B cell (primary cell): ENCODE data around the gene TTC38. TPM values are rescaled to one million over a fixed set of nuclear protein-coding genes. Genes with fewer than 3 reads are reported as not detected.

Experiments used
- ATAC-seq: fragments of 200-7000 bp; cut with Tn5 transposase; one replicate; pipeline ENCODE4 v1.10.0; 2021; ENCODE audit warnings: low read depth, mild to moderate bottlenecking, moderate number of reproducible peaks, moderate library complexity
- CTCF ChIA-PET: fragments of 350-600 bp; sonication (Branson Sonifier 250); formaldehyde crosslinking; loops from one replicate; lab custom pipeline; 2021; ENCODE audit warnings: antibody characterized with exemption, inconsistent platforms; lab: Charles Lee
- POLR2A ChIA-PET: fragments of 350-600 bp; sonication (Branson Sonifier 250); formaldehyde crosslinking; loops from one replicate; lab custom pipeline; 2021; ENCODE audit warnings: antibody characterized with exemption; lab: Charles Lee
- DNase-seq: peaks from one replicate; pipeline ENCODE4 v3.0.0; 2013
- H2AFZ ChIP-seq: 2 replicates; pipeline ENCODE4 v1.6.1; 2012; ENCODE audit warnings: mild to moderate bottlenecking, low read depth, low read length; ENCODE audit not compliant: insufficient read depth, poor library complexity, severe bottlenecking
- H3K27ac ChIP-seq, 2 donors: 1 replicate in 1 of 2; 2 replicates in 1 of 2; pipeline ENCODE4 v1.5.1; 2012 to 2013; ENCODE audit warnings: low read length in 2 of 2, mild to moderate bottlenecking in 2 of 2, moderate library complexity in 1 of 2
- H3K27me3 ChIP-seq, 4 experiments: fragments of 200-600 bp in 1 of 4; sonication (generic) in 1 of 4; replicated peaks in 1 of 4; 1 replicate in 2 of 4; 2 replicates in 2 of 4; pipeline versions ENCODE4 v1.6.1 to v1.7.0; 2013 to 2016; ENCODE audit warnings: low read length in 3 of 4, mild to moderate bottlenecking in 2 of 4, mixed read lengths in 1 of 4, moderate library complexity in 1 of 4; ENCODE audit not compliant: insufficient read depth in 4 of 4, control insufficient read depth in 3 of 4; ENCODE audit errors: control extremely low read depth in 1 of 4
- H3K36me3 ChIP-seq, 2 experiments: replicated peaks in 1 of 2; 1 replicate in 1 of 2; 2 replicates in 1 of 2; pipeline versions ENCODE4 v1.6.1 to v1.7.1; 2013; ENCODE audit warnings: low read length in 1 of 2; ENCODE audit not compliant: insufficient read depth in 2 of 2, control insufficient read depth in 1 of 2; ENCODE audit errors: control extremely low read depth in 1 of 2, extremely low read depth in 1 of 2
- H3K4me1 ChIP-seq, 2 donors: fragments of 200-600 bp in 1 of 2; sonication (generic) in 1 of 2; 1 replicate in 1 of 2; 2 replicates in 1 of 2; pipeline versions ENCODE4 v1.5.1 to v1.6.1; 2013 to 2017; ENCODE audit warnings: low read length in 2 of 2; ENCODE audit not compliant: control insufficient read depth in 2 of 2, insufficient read depth in 2 of 2
- H3K4me2 ChIP-seq: replicated peaks from 2 replicates; pipeline ENCODE3; 2012; ENCODE audit warnings: mild to moderate bottlenecking, low read depth, low read length; ENCODE audit not compliant: poor library complexity, severe bottlenecking
- H3K4me3 ChIP-seq, 5 experiments: fragments of 200-600 bp in 1 of 5; sonication (generic) in 1 of 5; 1 replicate in 3 of 5; 2 replicates in 2 of 5; pipeline versions ENCODE4 v1.5.1 to v1.7.0; 2011 to 2016; ENCODE audit warnings: low read length in 4 of 5, mild to moderate bottlenecking in 4 of 5, low read depth in 2 of 5, control low read depth in 1 of 5, moderate library complexity in 1 of 5; ENCODE audit not compliant: insufficient read depth in 1 of 5; ENCODE audit errors: control extremely low read depth in 1 of 5, extremely low read depth in 1 of 5
- H3K79me2 ChIP-seq: fragments of 200-600 bp; sonication (generic); one replicate; pipeline ENCODE4 v1.6.0; 2016; ENCODE audit warnings: low read length; ENCODE audit not compliant: control insufficient read depth, insufficient read depth
- H3K9ac ChIP-seq: fragments of 200-600 bp; sonication (generic); 2 replicates; pipeline ENCODE4 v1.6.1; 2017; ENCODE audit warnings: mild to moderate bottlenecking, low read length, moderate library complexity
- H3K9me3 ChIP-seq, 3 donors: one replicate each; pipeline versions ENCODE4 v1.6.1 to v1.7.1; 2013; ENCODE audit warnings: low read length in 2 of 3; ENCODE audit not compliant: control insufficient read depth in 2 of 3, insufficient read depth in 1 of 3; ENCODE audit errors: control extremely low read depth in 1 of 3
- H4K20me1 ChIP-seq: 2 replicates; pipeline ENCODE4 v1.6.0; 2012; ENCODE audit warnings: mild to moderate bottlenecking, low read length; ENCODE audit not compliant: insufficient read depth, control insufficient read depth, poor library complexity, severe bottlenecking
- H3K27ac Mint-ChIP-seq: one replicate; pipeline ENCODE4 v1.8.0; 2021; ENCODE audit warnings: mixed read lengths
- H3K27me3 Mint-ChIP-seq: one replicate; pipeline ENCODE4 v1.8.0; 2021; ENCODE audit warnings: mixed read lengths
- H3K4me1 Mint-ChIP-seq: one replicate; pipeline ENCODE4 v1.8.0; 2021; ENCODE audit warnings: mixed read lengths
- H3K4me3 Mint-ChIP-seq: one replicate; pipeline ENCODE4 v1.8.0; 2021; ENCODE audit warnings: mixed read lengths
- H3K9me3 Mint-ChIP-seq: one replicate; pipeline ENCODE4 v1.8.0; 2022; ENCODE audit warnings: mixed read lengths; ENCODE audit not compliant: insufficient read depth
- EZH2 ChIP-seq: IDR thresholded peaks from 2 replicates; pipeline ENCODE4 v1.6.1; 2012; ENCODE audit warnings: borderline replicate concordance, low read depth, mild to moderate bottlenecking, moderate library complexity, low read length; ENCODE audit not compliant: insufficient read depth, poor library complexity, severe bottlenecking
- WGBS: methylation state at CpG from one replicate; pipeline ENCODE4 v1.1.5; 2013; ENCODE audit warnings: missing lambda C conversion rate; ENCODE audit not compliant: insufficient coverage; 5-methylcytosine and 5-hydroxymethylcytosine counted together
- intact Hi-C: fragments of 100-400 bp; cut with micrococcal nuclease; formaldehyde crosslinking; loops from one replicate; pipeline ENCODE4 v1.10.0; 2022
- polyA plus RNA-seq: library from polyadenylated mRNA; depleted of rRNA; stranded (reverse); fragments of >200 nt; gene quantifications from 2 replicates; pipeline ENCODE4 v1.2.3, GENCODE V29; 2012
- total RNA-seq, 2 donors: library from RNA; stranded (reverse); fragments of 120-200 nt in 1 of 2; gene quantifications; 1 replicate in 1 of 2; 2 replicates in 1 of 2; pipeline versions ENCODE4 v1.2.3 to v1.2.4, GENCODE V29; 2013 to 2022
- TF ChIP-seq, protein P1 (sequence below): fragments of 200-600 bp; IDR thresholded peaks from one replicate; pipeline ENCODE4 v1.8.0; 2022; ENCODE audit warnings: antibody characterized with exemption, mild to moderate bottlenecking

Gene TTC38
- total and polyA plus RNA-seq, 2 donors (not counting 1 experiment from before 2014, with no cell fraction given): 10.8 to 13.3 TPM

- intact Hi-C loops: no loop called here
- peaks cover 8% of the 10 kb centered on the region for H3K4me1 Mint-ChIP-seq
- Histone ChIP-seq H2AFZ (no peak overlapping the region), H4K20me1 (no peaks in the 10 kb centered on the region), H3K36me3 (peaks cover 0 to 17% of the 10 kb centered on the region in 2 experiments), H3K4me2 (no peak overlapping the region), H3K4me3 (no peak overlapping the region), H3K4me1 (peaks cover 0 to 16% of the 10 kb centered on the region in 2 donors), H3K27me3 (no peaks in the 10 kb centered on the region), H3K27ac (no peak overlapping the region), H3K9me3 (no peaks in the 10 kb centered on the region), H3K79me2 (no peaks in the 10 kb centered on the region), H3K9ac (no peak overlapping the region)
- WGBS: 88% methylated on average over 1 of the region's 3 CpGs
- DNase-seq (no peak), ATAC-seq (no peak)
- TF ChIP-seq, protein P1, sequence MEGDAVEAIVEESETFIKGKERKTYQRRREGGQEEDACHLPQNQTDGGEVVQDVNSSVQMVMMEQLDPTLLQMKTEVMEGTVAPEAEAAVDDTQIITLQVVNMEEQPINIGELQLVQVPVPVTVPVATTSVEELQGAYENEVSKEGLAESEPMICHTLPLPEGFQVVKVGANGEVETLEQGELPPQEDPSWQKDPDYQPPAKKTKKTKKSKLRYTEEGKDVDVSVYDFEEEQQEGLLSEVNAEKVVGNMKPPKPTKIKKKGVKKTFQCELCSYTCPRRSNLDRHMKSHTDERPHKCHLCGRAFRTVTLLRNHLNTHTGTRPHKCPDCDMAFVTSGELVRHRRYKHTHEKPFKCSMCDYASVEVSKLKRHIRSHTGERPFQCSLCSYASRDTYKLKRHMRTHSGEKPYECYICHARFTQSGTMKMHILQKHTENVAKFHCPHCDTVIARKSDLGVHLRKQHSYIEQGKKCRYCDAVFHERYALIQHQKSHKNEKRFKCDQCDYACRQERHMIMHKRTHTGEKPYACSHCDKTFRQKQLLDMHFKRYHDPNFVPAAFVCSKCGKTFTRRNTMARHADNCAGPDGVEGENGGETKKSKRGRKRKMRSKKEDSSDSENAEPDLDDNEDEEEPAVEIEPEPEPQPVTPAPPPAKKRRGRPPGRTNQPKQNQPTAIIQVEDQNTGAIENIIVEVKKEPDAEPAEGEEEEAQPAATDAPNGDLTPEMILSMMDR: no peak
- TF ChIP-seq EZH2: no peak
- POLR2A ChIA-PET: interaction anchor here (0.6 kb wide), 1 partner anchor 226 kb away, joined by 5 read pairs; no protein-coding TSS in a partner anchor
- no peaks in the 10 kb centered on the region for H3K27me3 Mint-ChIP-seq
- CTCF ChIA-PET: no interaction called here
- H3K27ac Mint-ChIP-seq: no peak overlapping the region
- H3K9me3 Mint-ChIP-seq: no peaks in the 10 kb centered on the region
- H3K4me3 Mint-ChIP-seq: no peak overlapping the region
These were observed 7.8 kb downstream of the TTC38 start for GRCh38 chr22:46275455-46276122.

DNA sequence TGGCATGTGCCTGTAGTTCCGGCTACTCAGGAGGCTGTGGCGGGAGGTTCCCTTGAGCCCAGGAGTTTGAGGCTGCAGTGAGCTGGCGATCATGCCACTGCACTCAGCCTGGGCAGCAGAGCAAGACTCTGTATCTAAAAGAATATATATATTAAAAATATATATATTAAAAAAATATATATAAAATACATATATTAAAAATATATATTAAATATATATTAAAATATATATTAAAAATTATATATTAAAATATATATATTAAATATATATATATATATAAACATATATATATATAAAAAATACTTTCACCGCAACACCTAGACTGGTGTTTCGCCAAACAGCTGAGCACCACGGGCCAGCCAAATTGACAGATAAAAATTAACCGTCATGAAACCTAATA lies 8.8 kb downstream of the TTC38 start:
- H3K4me1 Mint-ChIP-seq: peaks cover 16% of the 10 kb centered on the region

More for the DNA sequence above, 8.8 kb downstream of the TTC38 start:
- Histone ChIP-seq H3K36me3 (peaks cover 0 to 17% of the 10 kb centered on the region in 2 experiments), H3K79me2 (no peaks in the 10 kb centered on the region), H3K9ac (no peak overlapping the region), H3K27me3 (no peaks in the 10 kb centered on the region), H2AFZ (no peak overlapping the region), H3K4me1 (peaks cover 0 to 25% of the 10 kb centered on the region in 2 donors), H3K4me2 (no peak overlapping the region), H3K9me3 (no peaks in the 10 kb centered on the region), H3K4me3 (no peak overlapping the region), H4K20me1 (no peaks in the 10 kb centered on the region), H3K27ac (no peak overlapping the region)
- POLR2A ChIA-PET: no interaction called here
- no peak for DNase-seq
- no peak for ATAC-seq
- 100% methylated on average over 2 of the region's 7 CpGs for whole genome bisulfite sequencing
- no peak overlapping the region for H3K27ac Mint-ChIP-seq
- H3K9me3 Mint-ChIP-seq: no peaks in the 10 kb centered on the region
- H3K27me3 Mint-ChIP-seq: no peaks in the 10 kb centered on the region
- CTCF ChIA-PET: interaction anchor here (1.2 to 1.3 kb wide), 2 partner anchors 20 to 270 kb away, joined by 3 read pairs; partner anchors contain the start of gene GTSE1
- H3K4me3 Mint-ChIP-seq: no peak overlapping the region
- intact Hi-C loops: no loop called here
- TF ChIP-seq, protein P1: no peak
- TF ChIP-seq EZH2: no peak
